Loucy (cell line): Measurements from ENCODE around the gene POC5.

Experiments used
- H2AFZ ChIP-seq: fragments of 200-600 bp; sonication (generic); 2 replicates; pipeline ENCODE4 v1.6.0; 2016; ENCODE audit warnings: antibody characterized with exemption, mild to moderate bottlenecking, low read length, moderate library complexity
- H3F3A ChIP-seq: fragments of 200-600 bp; 2 replicates; pipeline ENCODE4 v1.6.0; 2016; ENCODE audit warnings: antibody characterized with exemption, low read depth, mild to moderate bottlenecking
- H3K27me3 ChIP-seq: fragments of 200-600 bp; sonication (generic); 2 replicates; pipeline ENCODE4 v1.6.1; 2014; ENCODE audit warnings: low read length, mild to moderate bottlenecking; ENCODE audit not compliant: insufficient read depth, poor library complexity, severe bottlenecking
- H3K36me3 ChIP-seq: fragments of 200-600 bp; sonication (generic); 2 replicates; pipeline ENCODE4 v1.6.1; 2016; ENCODE audit warnings: low read length; ENCODE audit not compliant: insufficient read depth
- H3K4me1 ChIP-seq: fragments of 200-600 bp; sonication (generic); 2 replicates; pipeline ENCODE4 v1.5.1; 2014; ENCODE audit warnings: low read length, mild to moderate bottlenecking; ENCODE audit not compliant: insufficient read depth, poor library complexity, severe bottlenecking
- H3K4me2 ChIP-seq: fragments of 200-600 bp; sonication (generic); 2 replicates; pipeline ENCODE4 v1.6.0; 2014; ENCODE audit warnings: antibody characterized with exemption, low read length, low read depth, mild to moderate bottlenecking; ENCODE audit not compliant: poor library complexity, severe bottlenecking
- H3K4me3 ChIP-seq: fragments of 200-600 bp; sonication (generic); 2 replicates; pipeline ENCODE4 v1.5.1; 2014; ENCODE audit warnings: low read length, mild to moderate bottlenecking, mixed read lengths; ENCODE audit not compliant: poor library complexity, severe bottlenecking
- H3K79me2 ChIP-seq: fragments of 200-600 bp; sonication (generic); 2 replicates; pipeline ENCODE4 v1.6.1; 2014; ENCODE audit warnings: low read length; ENCODE audit not compliant: insufficient read depth
- H3K9ac ChIP-seq: fragments of 200-600 bp; sonication (generic); 2 replicates; pipeline ENCODE4 v1.6.0; 2014; ENCODE audit warnings: mild to moderate bottlenecking, low read depth, low read length, moderate library complexity; ENCODE audit not compliant: poor library complexity, severe bottlenecking
- H3K9me2 ChIP-seq: fragments of 200-600 bp; sonication (generic); replicated peaks from 2 replicates; pipeline ENCODE4 v1.6.1; 2016; ENCODE audit warnings: low read depth, low read length, mixed read lengths
- H3K9me3 ChIP-seq: fragments of 200-600 bp; sonication (generic); 2 replicates; pipeline ENCODE4 v1.6.1; 2014; ENCODE audit warnings: mild to moderate bottlenecking, antibody characterized with exemption, low read length, low read depth; ENCODE audit not compliant: insufficient read depth
- H4K20me1 ChIP-seq: fragments of 200-600 bp; sonication (generic); 2 replicates; pipeline ENCODE4 v1.6.0; 2014; ENCODE audit warnings: antibody characterized with exemption, low read length, mild to moderate bottlenecking; ENCODE audit not compliant: insufficient read depth, poor library complexity, severe bottlenecking
- CTCF ChIP-seq: fragments of 200-600 bp; sonication (generic); conservative IDR thresholded peaks from 2 replicates; pipeline ENCODE4 v1.5.1; 2014; ENCODE audit warnings: mild to moderate bottlenecking, antibody characterized with exemption, low read length
- EZH2phosphoT487 ChIP-seq: fragments of 200-600 bp; IDR thresholded peaks from 2 replicates; pipeline ENCODE4 v1.6.1; 2018; ENCODE audit warnings: antibody characterized with exemption, mild to moderate bottlenecking, moderate library complexity, borderline replicate concordance

The POC5 gene

GRCh38 chr5:75717082-75717922 lies at the start of gene POC5:
Gene POC5, minus strand, starts transcription at chr5:75717437. Its CDS starts 4,500 bp downstream, at chr5:75712937.
- no peaks in the 10 kb centered on the region for H3K9me2 ChIP-seq
- peak within 1 kb of the TSS; percentile 82 for H3K4me3 ChIP-seq
- H3K27me3 ChIP-seq = peaks cover 22% of the 10 kb centered on the region
- H2AFZ ChIP-seq = peak within 1 kb of the TSS; percentile 98
- no peak for TF ChIP-seq EZH2phosphoT487
- TF ChIP-seq CTCF = no peak
- no peaks in the 10 kb centered on the region for H3K36me3 ChIP-seq
- H3K9ac ChIP-seq = peak within 1 kb of the TSS; percentile 86
- peaks cover 3% of the 10 kb centered on the region for H4K20me1 ChIP-seq
- H3K4me2 ChIP-seq = peak within 1 kb of the TSS; percentile 96
- peaks cover 31% of the 10 kb centered on the region for H3K4me1 ChIP-seq
- no peaks in the 10 kb centered on the region for H3F3A ChIP-seq
- no peaks in the 10 kb centered on the region for H3K9me3 ChIP-seq
- H3K79me2 ChIP-seq = peaks cover 46% of the 10 kb centered on the region

- Histone ChIP-seq H3K4me1 (no peaks in the 10 kb centered on the region), H3F3A (no peaks in the 10 kb centered on the region), H3K36me3 (no peaks in the 10 kb centered on the region), H3K9me3 (no peaks in the 10 kb centered on the region), H4K20me1 (no peaks in the 10 kb centered on the region), H2AFZ (no peak overlapping the region), H3K9me2 (no peaks in the 10 kb centered on the region), H3K4me3 (no peak overlapping the region), H3K4me2 (no peak overlapping the region), H3K27me3 (peaks cover 13% of the 10 kb centered on the region), H3K79me2 (no peaks in the 10 kb centered on the region), H3K9ac (no peak overlapping the region)
- no peak for TF ChIP-seq CTCF
- no peak for TF ChIP-seq EZH2phosphoT487
Observed at GRCh38 chr5:75758116-75758515, 40.9 kb upstream of the POC5 start.

- Histone ChIP-seq H3F3A (no peaks in the 10 kb centered on the region), H3K36me3 (no peaks in the 10 kb centered on the region), H3K27me3 (peaks cover 13% of the 10 kb centered on the region), H3K9me2 (no peaks in the 10 kb centered on the region), H4K20me1 (no peaks in the 10 kb centered on the region), H3K4me2 (no peak overlapping the region), H3K4me3 (no peak overlapping the region), H3K4me1 (no peaks in the 10 kb centered on the region), H2AFZ (no peak overlapping the region), H3K9ac (no peak overlapping the region), H3K9me3 (no peaks in the 10 kb centered on the region), H3K79me2 (no peaks in the 10 kb centered on the region)
- no peak for TF ChIP-seq CTCF
- TF ChIP-seq EZH2phosphoT487 = no peak
Observed at GRCh38 chr5:75756981-75757380, 39.7 kb upstream of the POC5 start.
